KOPT-K1 (cell line): Measurements from ENCODE around the gene NEDD9.

Experiments
- H3K27ac ChIP-seq: fragments of 200-600 bp; sonication (generic); 2 replicates; pipeline ENCODE4 v1.5.1; 2016; ENCODE audit warnings: antibody characterized with exemption, mild to moderate bottlenecking, low read depth, low read length; ENCODE audit not compliant: poor library complexity, severe bottlenecking
- H3K36me3 ChIP-seq: fragments of 200-600 bp; sonication (generic); 2 replicates; pipeline ENCODE4 v1.5.1; 2017; ENCODE audit warnings: antibody characterized with exemption, mild to moderate bottlenecking, low read length, moderate library complexity; ENCODE audit not compliant: insufficient read depth
- H3K9me3 ChIP-seq: fragments of 200-600 bp; sonication (generic); 2 replicates; pipeline ENCODE4 v1.5.1; 2017; ENCODE audit warnings: antibody characterized with exemption, low read length, mild to moderate bottlenecking; ENCODE audit not compliant: insufficient read depth, poor library complexity, severe bottlenecking

The NEDD9 gene

DNA sequence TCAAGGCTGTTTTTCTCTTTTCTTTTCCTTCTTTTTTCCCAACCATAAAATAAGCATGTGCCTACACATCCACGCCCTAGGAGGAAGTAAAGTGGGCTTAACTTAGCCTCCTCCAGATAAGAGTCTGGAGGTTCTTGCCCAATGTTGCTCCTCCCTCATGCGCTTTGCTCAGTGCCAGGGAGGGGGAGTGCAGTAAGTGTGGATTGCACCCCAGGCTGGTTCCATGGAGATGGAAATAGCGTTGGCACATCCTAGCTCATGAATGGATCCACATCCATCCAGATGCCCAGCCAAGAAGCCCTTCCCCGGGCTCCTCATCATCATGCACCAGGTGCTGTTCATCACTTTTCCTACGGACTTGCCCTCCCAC lies 58.2 kb downstream of the NEDD9 start:
- Histone ChIP-seq H3K9me3 (no peaks in the 10 kb centered on the region), H3K36me3 (no peaks in the 10 kb centered on the region), H3K27ac (no peak overlapping the region)

DNA sequence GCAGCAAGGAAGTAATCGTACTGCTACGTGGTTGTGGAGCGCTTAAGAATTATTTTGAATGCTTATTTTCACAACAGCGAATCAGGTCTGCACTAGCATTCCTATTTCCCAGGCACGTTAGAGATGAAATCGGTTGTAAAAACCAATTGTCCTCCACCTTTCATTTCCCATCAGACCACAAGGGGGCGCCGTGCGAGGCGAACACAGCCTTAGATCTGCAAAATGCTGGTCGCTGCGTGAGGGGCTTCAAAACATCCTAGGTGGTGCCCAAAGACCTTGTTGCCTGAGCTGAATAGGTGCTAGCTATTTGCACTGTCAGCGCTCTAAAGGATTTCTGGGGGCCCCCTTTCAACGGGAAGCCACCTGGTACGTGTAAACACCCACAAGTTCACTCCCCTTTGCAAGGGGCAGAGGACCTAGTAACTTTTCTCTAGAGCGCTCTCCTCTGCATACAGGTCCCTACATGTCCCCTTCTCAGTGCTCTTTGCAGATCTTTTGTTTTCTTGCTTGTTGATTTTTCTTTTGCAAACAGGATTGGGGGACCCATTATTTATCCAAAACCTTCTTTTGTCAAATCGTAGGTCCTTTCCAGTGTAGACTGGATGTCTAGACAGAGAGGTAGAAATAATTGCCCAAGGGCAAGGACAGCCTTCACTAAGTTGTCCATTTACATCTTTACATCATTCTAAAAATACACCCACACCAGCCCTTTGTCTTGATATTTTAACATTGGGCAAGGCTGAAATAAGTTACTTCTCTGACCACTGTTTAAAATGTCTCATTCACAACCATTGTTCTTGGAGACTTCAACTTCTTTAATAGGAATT lies 59.8 kb downstream of the NEDD9 start:
- Histone ChIP-seq H3K36me3 (no peaks in the 10 kb centered on the region), H3K27ac (no peak overlapping the region), H3K9me3 (no peaks in the 10 kb centered on the region)

DNA sequence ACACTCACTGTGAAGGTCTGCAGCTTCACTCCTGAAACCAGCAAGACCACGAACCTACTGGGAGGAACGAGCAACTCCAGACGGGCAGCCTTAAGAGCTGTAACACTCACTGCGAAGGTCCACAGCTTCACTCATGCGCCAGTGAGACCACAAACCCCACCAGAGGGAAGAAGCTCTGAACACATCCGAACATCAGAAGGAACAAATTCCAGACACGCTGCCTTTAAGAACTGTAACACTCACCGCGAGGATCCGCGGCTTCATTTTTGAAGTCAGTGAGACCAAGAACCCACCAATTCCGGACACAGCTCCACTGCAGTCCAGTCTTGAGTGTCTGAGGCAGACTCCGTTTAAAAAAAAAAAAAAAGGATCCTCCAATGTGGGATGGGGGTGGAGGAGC lies 60.5 kb downstream of the NEDD9 start:
- Histone ChIP-seq H3K27ac (no peak overlapping the region), H3K9me3 (no peaks in the 10 kb centered on the region), H3K36me3 (no peaks in the 10 kb centered on the region)

DNA sequence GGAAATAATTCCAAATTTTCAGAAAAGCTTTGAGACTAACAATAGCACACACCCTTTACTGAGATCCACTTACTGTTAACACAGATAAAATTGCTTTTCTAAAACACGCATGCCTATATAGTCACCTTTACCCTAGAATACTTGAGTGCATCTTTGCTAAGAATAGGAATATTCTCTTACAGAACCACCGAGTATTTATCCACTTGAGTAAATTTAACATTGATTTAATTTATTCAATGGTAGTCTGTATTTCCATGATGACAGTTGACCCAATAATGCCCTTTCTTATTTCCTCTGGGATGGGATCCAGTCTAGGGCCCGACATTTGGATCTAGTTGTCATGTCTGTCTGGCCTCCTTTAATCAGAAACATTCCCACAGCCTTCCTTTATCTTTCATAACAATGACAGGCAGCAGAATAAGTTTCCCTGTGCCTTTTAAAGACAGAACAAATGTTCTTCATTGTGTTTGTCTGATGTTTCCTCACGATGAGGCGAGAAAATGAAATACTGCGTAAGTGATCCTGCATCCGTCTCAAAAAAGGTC lies 64.3 kb downstream of the NEDD9 start:
- H3K9me3 ChIP-seq, result no peaks in the 10 kb centered on the region
- H3K36me3 ChIP-seq, result no peaks in the 10 kb centered on the region
- H3K27ac ChIP-seq, result no peak overlapping the region

DNA sequence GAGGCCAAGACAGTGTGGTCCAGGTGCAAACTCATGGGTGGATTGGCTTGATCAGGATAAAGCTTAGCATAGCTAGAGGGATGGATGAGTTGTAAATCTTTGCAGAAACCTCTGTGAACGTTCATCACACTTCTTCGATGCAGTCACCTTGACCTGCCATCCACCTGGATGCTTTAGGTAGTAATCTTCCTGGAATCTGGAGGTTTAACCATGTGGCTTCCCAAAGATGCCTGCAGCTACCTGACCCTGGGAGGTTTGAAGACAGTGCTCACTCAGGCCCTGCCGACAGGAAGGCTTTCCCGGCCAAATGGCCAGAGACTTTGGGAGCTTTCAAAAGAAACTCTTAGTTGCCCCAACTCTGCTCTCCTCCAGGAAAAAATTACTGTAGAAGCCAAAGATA lies 65.5 kb downstream of the NEDD9 start:
- H3K9me3 ChIP-seq, result no peaks in the 10 kb centered on the region
- H3K27ac ChIP-seq, result no peak overlapping the region
- no peaks in the 10 kb centered on the region for H3K36me3 ChIP-seq

DNA sequence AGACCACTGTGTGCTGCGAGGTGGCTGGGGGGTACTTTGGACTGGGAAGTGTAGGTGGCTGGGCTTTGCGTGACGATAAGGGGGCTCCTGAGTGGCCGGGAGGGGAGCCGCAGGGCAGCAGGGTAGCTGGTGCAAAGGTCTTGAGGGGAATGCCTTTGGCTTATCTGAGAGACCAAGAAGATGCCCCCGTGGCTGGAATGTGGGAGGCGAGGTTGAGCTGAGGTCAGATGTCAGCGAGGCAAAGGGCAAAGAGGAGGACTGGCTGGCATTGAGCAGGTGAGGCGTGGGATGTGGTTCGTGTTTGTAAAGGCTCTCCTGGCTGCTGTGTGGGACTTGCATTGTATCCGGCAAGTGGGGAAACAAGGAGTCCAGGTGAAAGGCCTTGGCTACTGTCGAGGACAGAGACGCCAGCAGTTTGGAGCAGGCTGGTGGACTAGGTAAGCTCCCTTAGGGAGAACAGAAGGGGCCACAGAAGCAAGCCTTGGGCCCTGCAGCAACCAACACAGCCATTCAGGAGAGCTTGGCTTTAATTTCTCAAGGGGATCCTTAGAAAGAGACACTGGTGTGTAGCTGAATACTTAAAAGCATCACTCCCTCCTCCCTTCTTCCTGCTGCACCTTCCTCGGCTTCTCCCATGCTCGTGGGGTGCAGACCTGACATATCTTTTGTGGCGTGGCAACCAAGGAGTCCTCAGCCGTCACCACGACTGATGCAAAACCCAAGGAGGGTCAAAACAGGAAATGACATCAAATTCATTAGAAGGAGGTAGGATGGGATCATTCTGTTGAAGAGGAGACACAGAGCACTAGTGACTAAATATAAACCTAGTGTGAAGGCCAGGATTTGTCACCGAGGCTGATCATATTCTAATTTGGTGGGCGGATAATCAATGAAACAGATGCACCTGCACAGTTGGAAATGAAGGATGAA lies 67.5 kb downstream of the NEDD9 start:
- no peaks in the 10 kb centered on the region for H3K36me3 ChIP-seq
- no peak overlapping the region for H3K27ac ChIP-seq
- no peaks in the 10 kb centered on the region for H3K9me3 ChIP-seq

DNA sequence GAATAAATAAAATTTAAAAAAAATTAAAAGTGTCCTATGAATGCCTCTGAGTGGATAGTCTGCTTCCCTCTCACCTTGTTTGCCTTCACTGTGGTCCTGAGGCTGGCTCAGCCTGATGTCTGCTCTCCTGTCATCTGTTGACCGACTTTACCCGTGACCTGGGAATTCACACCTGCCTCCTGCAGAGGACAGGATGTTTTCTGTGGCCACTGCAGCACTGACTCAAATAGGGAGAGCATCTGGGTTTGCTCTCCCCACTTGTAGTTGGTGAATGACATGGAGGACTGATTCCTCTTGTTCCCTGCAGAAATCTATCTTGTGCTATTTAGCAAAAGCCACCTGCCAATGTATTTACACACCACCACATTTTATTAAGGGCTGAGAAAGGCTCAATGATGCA lies 68.5 kb downstream of the NEDD9 start:
- H3K9me3 ChIP-seq, result no peaks in the 10 kb centered on the region
- no peak overlapping the region for H3K27ac ChIP-seq
- no peaks in the 10 kb centered on the region for H3K36me3 ChIP-seq

DNA sequence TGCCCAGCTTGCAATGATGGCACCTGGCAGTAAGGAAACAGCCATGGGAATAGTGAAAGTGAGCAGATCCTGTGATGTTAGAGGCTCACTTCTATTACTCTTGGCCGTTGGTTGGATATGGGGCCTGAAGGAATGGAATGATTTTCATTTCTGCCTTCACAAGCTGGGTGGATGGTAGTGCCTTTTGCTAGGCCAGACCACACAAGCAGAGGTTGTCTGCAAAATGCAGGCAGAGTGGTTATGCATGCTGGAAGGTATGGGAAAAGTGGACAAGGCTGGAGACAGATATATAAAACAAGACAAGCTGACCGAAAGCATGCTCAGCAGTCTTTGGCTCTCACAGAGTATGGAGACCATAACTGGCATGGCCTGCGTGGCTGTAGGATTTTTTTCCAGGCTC lies 70.2 kb downstream of the NEDD9 start:
- Histone ChIP-seq H3K36me3 (no peaks in the 10 kb centered on the region), H3K9me3 (no peaks in the 10 kb centered on the region), H3K27ac (no peak overlapping the region)

DNA sequence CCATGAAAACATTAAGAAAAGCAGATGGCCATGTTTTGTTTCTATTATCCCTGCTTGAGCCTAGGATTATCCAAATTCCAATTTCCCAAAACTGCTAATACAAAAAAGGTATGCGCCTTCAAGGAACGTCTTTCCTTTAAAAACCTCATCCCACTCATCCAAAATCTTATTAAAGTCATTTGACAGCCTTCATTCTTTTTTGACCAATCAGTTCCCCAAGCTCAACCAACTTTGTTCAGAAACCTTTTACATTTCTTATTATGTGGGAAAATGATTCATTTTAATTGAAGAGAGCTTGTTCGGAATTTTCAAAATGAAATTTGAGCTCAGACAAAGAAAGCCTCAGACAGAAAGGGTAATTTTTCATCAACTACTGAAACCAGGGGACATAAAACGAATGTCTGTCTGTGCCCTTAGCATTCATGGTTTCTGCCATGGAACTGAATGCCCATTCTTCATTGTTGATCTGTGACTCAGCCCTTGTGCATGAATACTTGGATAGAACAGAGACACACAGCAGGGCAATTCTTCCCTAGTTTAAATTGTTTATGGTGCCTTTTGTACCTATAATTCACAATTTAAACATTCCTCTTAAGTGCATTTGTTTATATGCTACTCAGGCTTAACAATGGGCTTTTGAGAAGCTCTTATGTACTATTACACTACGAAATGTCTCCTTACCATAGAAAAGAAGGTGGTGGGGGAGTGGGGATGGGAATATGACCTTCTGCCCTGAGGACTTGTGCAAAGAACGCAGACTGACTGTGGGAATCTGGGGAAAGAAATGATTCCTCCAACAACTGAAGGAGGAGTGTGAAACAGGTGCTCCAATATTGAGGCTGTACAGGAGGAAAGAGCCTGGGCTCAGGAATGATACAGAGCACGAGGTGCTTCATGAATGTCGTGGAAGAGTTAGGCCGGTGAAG lies 71.2 kb downstream of the NEDD9 start:
- H3K27ac ChIP-seq, result no peak overlapping the region
- no peaks in the 10 kb centered on the region for H3K36me3 ChIP-seq
- H3K9me3 ChIP-seq, result no peaks in the 10 kb centered on the region

DNA sequence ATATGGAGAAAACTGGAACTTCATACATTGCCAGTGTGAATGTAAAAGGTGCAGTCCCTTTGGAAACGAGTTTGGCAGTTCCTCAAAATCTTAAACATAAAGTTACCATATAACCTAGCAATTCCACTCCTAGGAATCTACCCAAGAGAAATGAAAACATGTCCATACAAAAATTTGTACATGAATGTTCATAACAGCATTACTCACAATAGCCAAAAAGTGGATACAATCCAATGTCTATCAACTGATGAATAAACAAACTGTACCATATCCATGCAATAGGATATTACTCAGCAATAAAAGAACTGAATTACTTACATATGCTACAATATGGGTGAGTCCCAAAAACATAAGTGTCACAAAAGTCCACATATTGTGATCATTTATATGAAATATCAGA lies 72.3 kb downstream of the NEDD9 start:
- Histone ChIP-seq H3K36me3 (no peaks in the 10 kb centered on the region), H3K9me3 (no peaks in the 10 kb centered on the region), H3K27ac (no peak overlapping the region)

DNA sequence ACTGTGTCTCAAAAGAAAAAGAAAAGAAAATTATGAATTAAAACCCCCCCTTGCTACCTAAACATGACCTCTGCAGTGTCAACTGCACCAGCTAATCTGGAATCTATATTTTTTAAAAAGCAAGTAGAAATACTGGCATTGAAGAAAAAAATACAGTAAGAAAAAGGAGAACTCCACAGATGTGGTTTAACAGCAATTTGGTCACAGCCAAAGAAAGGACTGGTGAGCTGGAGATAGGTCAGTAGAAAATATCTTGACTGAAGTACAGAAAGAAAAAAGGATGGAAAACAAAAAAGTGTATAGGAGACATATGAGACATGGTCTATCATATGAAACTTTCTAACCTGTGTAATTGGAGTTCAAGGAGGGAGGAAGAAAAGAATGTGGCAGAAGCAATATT lies 76.9 kb downstream of the NEDD9 start:
- Histone ChIP-seq H3K9me3 (no peaks in the 10 kb centered on the region), H3K36me3 (no peaks in the 10 kb centered on the region), H3K27ac (no peak overlapping the region)

DNA sequence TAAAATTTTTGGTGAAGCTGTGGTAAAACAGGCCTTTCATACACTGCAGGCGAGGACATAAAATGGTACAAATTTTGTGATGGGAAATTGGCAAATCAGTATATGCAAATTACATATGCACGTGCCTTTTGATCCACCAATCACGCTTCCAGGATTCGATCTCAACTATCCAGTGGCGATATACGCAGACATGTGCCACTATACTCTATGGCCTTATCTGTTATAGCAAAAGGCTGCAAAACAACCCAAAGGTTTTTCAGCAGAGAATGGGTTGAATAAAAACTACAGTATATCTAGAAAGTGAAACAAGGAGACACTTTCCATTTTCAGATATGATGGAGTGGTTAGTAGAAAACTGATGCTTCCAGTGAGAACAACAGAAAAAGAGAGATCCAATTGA lies 79.0 kb downstream of the NEDD9 start:
- H3K36me3 ChIP-seq, result no peaks in the 10 kb centered on the region
- no peak overlapping the region for H3K27ac ChIP-seq
- H3K9me3 ChIP-seq, result no peaks in the 10 kb centered on the region

DNA sequence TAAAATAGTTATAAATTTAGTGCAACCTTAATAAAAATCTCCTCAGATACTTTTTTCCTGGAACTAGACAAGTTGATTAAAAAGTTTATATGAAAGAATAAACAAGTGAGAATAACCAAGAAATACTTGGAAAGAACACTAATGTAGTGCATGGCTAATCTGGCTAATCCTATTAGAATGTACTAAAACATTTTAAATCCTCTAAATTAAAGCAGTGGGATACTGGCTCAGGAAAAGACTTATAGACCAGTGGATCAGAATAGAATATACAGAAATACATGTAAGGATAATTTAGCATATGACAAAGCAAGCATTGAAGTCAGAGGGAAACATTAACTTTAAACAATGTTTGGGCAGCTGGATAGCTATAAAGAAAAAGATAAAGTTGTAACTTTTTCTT lies 79.9 kb downstream of the NEDD9 start:
- H3K27ac ChIP-seq, result no peak overlapping the region
- no peaks in the 10 kb centered on the region for H3K36me3 ChIP-seq

DNA sequence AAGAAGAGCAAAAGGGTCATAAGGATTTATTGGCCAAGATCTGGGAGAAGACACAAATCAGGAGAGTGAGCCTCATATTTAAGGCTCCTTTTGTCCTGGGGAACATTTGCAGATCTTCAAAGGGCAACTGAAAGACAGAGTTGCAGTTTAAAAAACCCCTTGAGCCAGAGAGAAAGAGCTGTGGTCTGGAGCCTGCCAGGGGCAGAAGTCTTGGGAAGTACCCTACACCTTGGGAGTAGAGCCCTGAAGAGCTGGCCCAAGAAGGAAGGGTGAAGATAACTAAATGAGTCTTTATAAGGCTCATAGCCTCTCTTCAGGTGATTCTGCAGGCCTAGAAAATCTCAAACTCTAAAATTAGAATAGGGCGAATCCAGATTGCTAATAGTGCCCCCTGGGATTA lies 81.0 kb downstream of the NEDD9 start:
- Histone ChIP-seq H3K9me3 (no peaks in the 10 kb centered on the region), H3K36me3 (no peaks in the 10 kb centered on the region), H3K27ac (no peak overlapping the region)

More for the DNA sequence above, 79.9 kb downstream of the NEDD9 start:
- H3K9me3 ChIP-seq, result no peaks in the 10 kb centered on the region
